ENCODE measurements around the gene MYL1. TPM values are rescaled to one million over a fixed set of nuclear protein-coding genes. Genes with fewer than 3 reads are reported as not detected.

The MYL1 gene
- total RNA-seq, 1 donor from 2014 or later: not detected

DNA sequence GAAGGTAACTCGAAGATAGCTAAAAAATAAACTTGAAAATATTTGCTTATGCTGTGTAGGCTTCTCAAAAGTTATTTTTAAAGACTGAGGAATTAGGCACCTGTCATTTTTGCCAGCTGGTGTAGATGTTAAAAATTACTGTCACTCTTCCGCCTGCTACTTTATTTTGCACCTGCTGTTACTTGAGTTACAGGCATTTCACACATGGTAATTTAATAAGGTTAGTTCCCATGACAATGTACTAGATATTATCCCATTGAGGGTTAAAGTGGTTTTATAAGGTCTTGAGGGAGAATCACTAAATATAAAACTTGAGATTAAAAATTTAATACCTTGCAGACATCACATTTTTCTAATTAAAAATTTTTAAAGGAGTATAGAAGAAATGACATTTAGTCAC is 26.6 kb downstream of the MYL1 start:
- DNase-seq (ENCODE audit: low spot score in 2 of 2): no peak
- Histone ChIP-seq H3K4me1 (no peaks in the 10 kb centered on the region), H3K27me3 (no peaks in the 10 kb centered on the region), H3K36me3 (no peaks in the 10 kb centered on the region), H3K9me3 (peaks cover 0 to 4% of the 10 kb centered on the region in 2 donors), H3K27ac (no peak overlapping the region), H3K4me3 (no peak overlapping the region)
- intact Hi-C loops (cut with DNase I): no loop called here
- TF ChIP-seq, protein P1, sequence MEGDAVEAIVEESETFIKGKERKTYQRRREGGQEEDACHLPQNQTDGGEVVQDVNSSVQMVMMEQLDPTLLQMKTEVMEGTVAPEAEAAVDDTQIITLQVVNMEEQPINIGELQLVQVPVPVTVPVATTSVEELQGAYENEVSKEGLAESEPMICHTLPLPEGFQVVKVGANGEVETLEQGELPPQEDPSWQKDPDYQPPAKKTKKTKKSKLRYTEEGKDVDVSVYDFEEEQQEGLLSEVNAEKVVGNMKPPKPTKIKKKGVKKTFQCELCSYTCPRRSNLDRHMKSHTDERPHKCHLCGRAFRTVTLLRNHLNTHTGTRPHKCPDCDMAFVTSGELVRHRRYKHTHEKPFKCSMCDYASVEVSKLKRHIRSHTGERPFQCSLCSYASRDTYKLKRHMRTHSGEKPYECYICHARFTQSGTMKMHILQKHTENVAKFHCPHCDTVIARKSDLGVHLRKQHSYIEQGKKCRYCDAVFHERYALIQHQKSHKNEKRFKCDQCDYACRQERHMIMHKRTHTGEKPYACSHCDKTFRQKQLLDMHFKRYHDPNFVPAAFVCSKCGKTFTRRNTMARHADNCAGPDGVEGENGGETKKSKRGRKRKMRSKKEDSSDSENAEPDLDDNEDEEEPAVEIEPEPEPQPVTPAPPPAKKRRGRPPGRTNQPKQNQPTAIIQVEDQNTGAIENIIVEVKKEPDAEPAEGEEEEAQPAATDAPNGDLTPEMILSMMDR (IDR thresholded peaks at IDR 0.05): no peak

DNA sequence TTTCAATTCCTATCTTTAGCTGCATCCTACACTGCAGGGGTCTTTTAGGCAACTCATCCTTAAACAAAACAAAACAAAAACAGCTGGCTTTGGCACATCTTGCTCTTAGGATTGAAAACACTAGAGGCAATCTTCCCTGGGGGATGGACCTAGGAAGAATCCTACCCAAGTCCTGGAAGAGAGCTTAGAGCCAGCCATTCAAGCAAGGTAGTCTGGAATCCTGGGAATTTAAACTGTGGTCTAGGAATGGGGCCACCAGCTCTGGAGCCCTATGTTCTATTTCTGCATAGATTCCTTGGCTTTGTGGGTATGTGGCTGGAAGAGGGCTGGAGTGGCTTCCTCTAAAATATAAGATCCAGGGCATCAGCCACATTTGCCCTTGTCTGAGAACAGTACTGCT is 27.7 kb downstream of the MYL1 start:
- H3K9me3 ChIP-seq: peaks cover 0 to 4% of the 10 kb centered on the region in 2 donors
- intact Hi-C loops (cut with DNase I): no loop called here
- DNase-seq (ENCODE audit: low spot score in 2 of 2): no peak

DNA sequence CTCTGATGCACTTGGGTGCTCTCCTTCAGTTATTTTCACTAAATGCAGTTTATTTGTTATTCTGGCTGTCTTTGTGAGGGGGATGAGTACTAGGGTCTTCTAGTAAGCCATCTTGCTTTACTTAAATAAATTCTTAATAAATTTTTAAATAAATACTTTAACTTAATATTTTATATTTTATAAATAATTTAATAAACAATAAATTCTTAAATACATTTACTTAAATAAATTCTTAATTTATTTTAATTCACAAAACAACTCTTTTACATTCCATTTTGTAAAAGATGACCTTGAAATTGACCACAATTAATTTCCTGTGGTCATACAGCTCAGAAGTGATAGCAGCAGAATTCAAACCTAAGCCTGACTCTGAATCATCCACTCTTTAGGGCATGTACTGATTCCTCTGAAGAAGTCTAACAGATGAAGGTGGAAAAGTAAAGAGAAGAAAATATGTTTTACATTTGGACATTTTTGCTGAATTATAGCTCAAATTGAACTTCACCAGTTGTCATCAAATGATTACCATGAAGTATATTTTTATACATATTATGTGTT is 28.8 kb downstream of the MYL1 start:
- TF ChIP-seq, protein P1 (IDR thresholded peaks at IDR 0.05): no peak
- Histone ChIP-seq H3K27me3 (no peaks in the 10 kb centered on the region), H3K36me3 (no peaks in the 10 kb centered on the region), H3K27ac (no peak overlapping the region), H3K4me1 (no peaks in the 10 kb centered on the region), H3K9me3 (peaks cover 0 to 4% of the 10 kb centered on the region in 2 donors), H3K4me3 (no peak overlapping the region)
- no peak for DNase-seq (ENCODE audit: low spot score in 2 of 2)
- intact Hi-C loops (cut with DNase I): no loop called here

More for the DNA sequence above, 27.7 kb downstream of the MYL1 start:
- H3K36me3 ChIP-seq: no peaks in the 10 kb centered on the region
- H3K27me3 ChIP-seq: no peaks in the 10 kb centered on the region
- H3K27ac ChIP-seq: no peak overlapping the region
- TF ChIP-seq, protein P1 (IDR thresholded peaks at IDR 0.05): no peak
- H3K4me1 ChIP-seq: no peaks in the 10 kb centered on the region
- no peak overlapping the region for H3K4me3 ChIP-seq

DNA sequence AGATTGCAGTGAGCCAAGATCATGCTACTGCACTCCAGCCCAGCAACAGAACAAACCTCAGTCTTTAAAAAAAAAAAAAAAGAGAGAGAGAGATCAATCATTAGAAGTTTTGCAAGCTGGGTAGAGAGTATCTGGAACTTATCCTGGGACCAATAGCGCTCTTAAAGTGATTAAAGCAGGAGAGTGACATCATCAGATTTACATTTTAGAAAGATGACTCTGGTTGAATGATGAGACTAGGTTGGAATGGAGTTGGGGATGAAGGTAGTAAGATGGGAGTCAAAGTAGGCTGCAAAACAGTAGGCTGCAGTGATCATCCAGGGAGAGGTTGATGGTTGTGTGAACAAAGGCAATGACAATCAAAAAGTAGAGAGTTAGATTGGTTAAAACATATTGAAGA is 37.8 kb downstream of the MYL1 start:
- no peak for DNase-seq (ENCODE audit: low spot score in 2 of 2)
- Histone ChIP-seq H3K36me3 (no peaks in the 10 kb centered on the region), H3K27me3 (no peaks in the 10 kb centered on the region), H3K9me3 (no peaks in the 10 kb centered on the region), H3K27ac (no peak overlapping the region), H3K4me1 (no peaks in the 10 kb centered on the region), H3K4me3 (no peak overlapping the region)
- TF ChIP-seq, protein P1 (IDR thresholded peaks at IDR 0.05): no peak
- intact Hi-C loops (cut with DNase I): no loop called here

DNA sequence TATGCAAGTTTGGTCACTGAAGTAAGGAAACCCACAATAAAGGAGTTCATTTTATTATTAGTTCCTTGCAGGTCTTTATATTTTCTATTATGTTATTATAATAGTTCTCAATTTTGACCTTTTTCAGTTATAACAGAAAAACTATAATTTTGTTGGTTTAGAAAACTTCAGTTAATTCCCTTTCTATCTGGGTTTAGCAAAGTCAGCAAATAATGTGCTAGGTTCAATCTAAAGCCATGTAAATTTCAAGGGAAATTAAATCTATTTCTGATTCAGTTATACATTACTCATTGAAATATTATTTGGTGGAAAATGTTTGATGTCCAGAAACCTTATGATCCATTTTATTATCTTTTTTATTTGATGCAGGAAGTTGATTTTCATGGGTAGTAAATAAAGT is 43.7 kb downstream of the MYL1 start:
- TF ChIP-seq, protein P1 (IDR thresholded peaks at IDR 0.05): no peak
- intact Hi-C loops (cut with DNase I): no loop called here
- no peak for DNase-seq (ENCODE audit: low spot score in 2 of 2)

DNA sequence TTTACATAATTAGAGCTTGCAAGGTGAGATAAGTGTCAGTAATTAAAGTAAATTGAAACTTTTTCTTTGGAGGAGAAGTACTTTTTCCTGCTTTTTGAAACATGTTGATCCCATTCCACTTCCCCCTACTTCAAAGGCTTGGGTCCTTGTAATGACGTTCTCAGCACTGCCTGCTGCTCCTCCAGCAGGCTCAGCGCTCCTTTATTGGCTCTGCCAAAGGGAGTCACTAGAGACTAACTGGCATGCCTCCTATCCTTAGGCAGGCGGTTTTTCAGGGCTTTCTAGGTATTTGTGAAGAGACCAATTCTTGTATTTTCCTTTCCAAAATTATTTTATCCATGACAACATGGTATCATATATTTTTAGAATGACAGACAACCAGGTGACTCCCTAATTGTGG is 45.8 kb downstream of the MYL1 start:
- H3K27me3 ChIP-seq: no peaks in the 10 kb centered on the region
- TF ChIP-seq, protein P1 (IDR thresholded peaks at IDR 0.05): no peak

More for the DNA sequence above, 43.7 kb downstream of the MYL1 start:
- Histone ChIP-seq H3K4me3 (no peak overlapping the region), H3K36me3 (no peaks in the 10 kb centered on the region), H3K9me3 (no peaks in the 10 kb centered on the region), H3K27me3 (no peaks in the 10 kb centered on the region), H3K27ac (no peak overlapping the region), H3K4me1 (no peaks in the 10 kb centered on the region)

More for the DNA sequence above, 45.8 kb downstream of the MYL1 start:
- intact Hi-C loops (cut with DNase I): no loop called here
- H3K27ac ChIP-seq: no peak overlapping the region
- H3K36me3 ChIP-seq: no peaks in the 10 kb centered on the region
- no peaks in the 10 kb centered on the region for H3K4me1 ChIP-seq
- H3K9me3 ChIP-seq: no peaks in the 10 kb centered on the region
- no peak overlapping the region for H3K4me3 ChIP-seq
- DNase-seq (ENCODE audit: low spot score in 2 of 2): no peak

Measured in ascending aorta (tissue), 2 donors.